PC-9 (cell line): Measurements from ENCODE around the gene DSCAM. TPM values are rescaled to one million over a fixed set of nuclear protein-coding genes. Genes with fewer than 3 reads are reported as not detected.

Experiments
- BruUV-seq: library from RNA; stranded (reverse); fragments of 400-500 nt; replicated peaks from 2 replicates; lab custom pipeline; 2021; lab: Mats Ljungman, UMichigan
- CTCF ChIA-PET: fragments of 300-600 bp; sonication (Branson Sonifier 250); formaldehyde crosslinking; loops from one replicate; lab custom pipeline; 2022; ENCODE audit warnings: antibody characterized with exemption; lab: Charles Lee
- POLR2A ChIA-PET: fragments of 300-600 bp; sonication (Branson Sonifier 250); formaldehyde crosslinking; loops from one replicate; lab custom pipeline; 2022; ENCODE audit warnings: antibody characterized with exemption; ENCODE audit not compliant: unreplicated experiment; lab: Charles Lee
- DNase-seq, 2 experiments: peaks; one replicate each; pipeline versions ENCODE4 v3.0.0 to v3.0.0-alpha.2; 2015 to 2022; ENCODE audit warnings: mixed read lengths in 1 of 2
- H2AFZ ChIP-seq: fragments of 200-600 bp; sonication (generic); 2 replicates; pipeline ENCODE4 v1.8.1; 2017; ENCODE audit warnings: antibody characterized with exemption
- H3F3A ChIP-seq: fragments of 200-600 bp; sonication (generic); 2 replicates; pipeline ENCODE4 v1.8.1; 2017; ENCODE audit warnings: antibody characterized with exemption, mild to moderate bottlenecking, low read depth; ENCODE audit not compliant: insufficient read depth
- H3K27ac ChIP-seq: fragments of 200-600 bp; sonication (generic); 2 replicates; pipeline ENCODE4 v1.6.1; 2016; ENCODE audit warnings: mixed run types
- H3K27me3 ChIP-seq: fragments of 200-600 bp; sonication (generic); 2 replicates; pipeline ENCODE4 v1.6.1; 2016; ENCODE audit warnings: low read depth, mixed run types; ENCODE audit not compliant: insufficient read depth
- H3K36me3 ChIP-seq: fragments of 200-600 bp; sonication (generic); 2 replicates; pipeline ENCODE4 v1.6.1; 2016; ENCODE audit warnings: low read depth, mixed run types
- H3K4me1 ChIP-seq: fragments of 200-600 bp; sonication (generic); replicated peaks from 2 replicates; pipeline ENCODE4 v1.6.1; 2016; ENCODE audit warnings: mixed run types; ENCODE audit not compliant: insufficient read depth
- H3K4me2 ChIP-seq: fragments of 200-600 bp; sonication (generic); 2 replicates; pipeline ENCODE4 v1.6.1; 2017; ENCODE audit warnings: mixed run types
- H3K4me3 ChIP-seq: fragments of 200-600 bp; sonication (generic); 2 replicates; pipeline ENCODE4 v1.6.1; 2016; ENCODE audit warnings: mixed run types
- H3K79me2 ChIP-seq: fragments of 200-600 bp; sonication (generic); 2 replicates; pipeline ENCODE4 v1.6.1; 2017; ENCODE audit warnings: low read depth, mixed run types
- H3K9me2 ChIP-seq: fragments of 200-600 bp; sonication (generic); 2 replicates; pipeline ENCODE4 v1.8.1; 2017; ENCODE audit warnings: mild to moderate bottlenecking; ENCODE audit not compliant: insufficient read depth
- H3K9me3 ChIP-seq: fragments of 200-600 bp; sonication (generic); 2 replicates; pipeline ENCODE4 v1.8.1; 2016; ENCODE audit warnings: low read depth; ENCODE audit not compliant: insufficient read depth
- H4K20me1 ChIP-seq: fragments of 200-600 bp; sonication (generic); 2 replicates; pipeline ENCODE4 v1.8.1; 2017; ENCODE audit not compliant: insufficient read depth
- CTCF ChIP-seq: fragments of 200-600 bp; sonication (generic); conservative IDR thresholded peaks from 2 replicates; pipeline ENCODE4 v1.6.1; 2017; ENCODE audit warnings: mixed run types, antibody characterized with exemption, mild to moderate bottlenecking, moderate library complexity
- EZH2 ChIP-seq: fragments of 200-600 bp; sonication (generic); IDR thresholded peaks from 2 replicates; pipeline ENCODE4 v1.8.0; 2017; ENCODE audit warnings: antibody characterized with exemption, low read depth
- intact Hi-C: fragments of 100-400 bp; cut with micrococcal nuclease; formaldehyde crosslinking; loops from one replicate; pipeline ENCODE4 v1.10.0; 2022; ENCODE audit not compliant: unreplicated experiment
- total RNA-seq: library from RNA; stranded (reverse); gene quantifications from 2 replicates; pipeline ENCODE4 v1.2.3, GENCODE V29; 2021

Gene DSCAM
- total RNA-seq, 1 experiment from 2014 or later: not detected

- Histone ChIP-seq H2AFZ (no peak overlapping the region), H4K20me1 (no peaks in the 10 kb centered on the region), H3K4me3 (no peak overlapping the region), H3K9me2 (no peaks in the 10 kb centered on the region), H3K4me2 (no peak overlapping the region), H3K27ac (no peak overlapping the region), H3K4me1 (no peaks in the 10 kb centered on the region), H3K9me3 (no peaks in the 10 kb centered on the region), H3K36me3 (no peaks in the 10 kb centered on the region), H3K27me3 (peaks cover 7% of the 10 kb centered on the region; the same call in 1 of the 2 replicates), H3K79me2 (no peaks in the 10 kb centered on the region), H3F3A (no peaks in the 10 kb centered on the region)
- no peak for TF ChIP-seq EZH2
- TF ChIP-seq CTCF: no peak
- BruUV-seq: no TSS peak
- CTCF ChIA-PET: no interaction called here
- no peak for DNase-seq
- POLR2A ChIA-PET: no interaction called here
- intact Hi-C loops: no loop called here
Observed at GRCh38 chr21:40729761-40730425, 117.1 kb downstream of the DSCAM start.

- CTCF ChIA-PET: no interaction called here
- POLR2A ChIA-PET: no interaction called here
- Histone ChIP-seq H3K27ac (no peak overlapping the region), H4K20me1 (no peaks in the 10 kb centered on the region), H2AFZ (no peak overlapping the region), H3K36me3 (no peaks in the 10 kb centered on the region), H3K27me3 (no peaks in the 10 kb centered on the region), H3K79me2 (no peaks in the 10 kb centered on the region), H3K9me2 (no peaks in the 10 kb centered on the region), H3F3A (no peaks in the 10 kb centered on the region), H3K4me3 (no peak overlapping the region), H3K9me3 (no peaks in the 10 kb centered on the region), H3K4me2 (no peak overlapping the region), H3K4me1 (no peaks in the 10 kb centered on the region)
- intact Hi-C loops: no loop called here
- no peak for DNase-seq
- no TSS peak for BruUV-seq
- TF ChIP-seq CTCF: no peak
- TF ChIP-seq EZH2: no peak
Observed at GRCh38 chr21:40723966-40724365, 123.0 kb downstream of the DSCAM start.

GRCh38 chr21:40723317-40723716 lies 123.6 kb downstream of the DSCAM start:
- Histone ChIP-seq H3K79me2 (no peaks in the 10 kb centered on the region), H3K4me3 (no peak overlapping the region), H4K20me1 (no peaks in the 10 kb centered on the region), H2AFZ (no peak overlapping the region), H3K9me3 (no peaks in the 10 kb centered on the region), H3F3A (no peaks in the 10 kb centered on the region), H3K4me2 (no peak overlapping the region), H3K27me3 (no peaks in the 10 kb centered on the region), H3K27ac (no peak overlapping the region), H3K4me1 (no peaks in the 10 kb centered on the region), H3K36me3 (no peaks in the 10 kb centered on the region), H3K9me2 (no peaks in the 10 kb centered on the region)
- TF ChIP-seq CTCF (no peak), EZH2 (no peak)
- POLR2A ChIA-PET: no interaction called here
- CTCF ChIA-PET: no interaction called here
- intact Hi-C loops: no loop called here
- DNase-seq: no peak
- BruUV-seq: no TSS peak
